ENCODE data around the gene CCDC27. TPM values are rescaled to one million over a fixed set of nuclear protein-coding genes. Genes with fewer than 3 reads are reported as not detected.

Gene CCDC27
- total and polyA plus RNA-seq, 2 of the 13 experiments (the other 11 are each of a cell fraction or from before 2014, with no cell fraction given), result not detected

DNA sequence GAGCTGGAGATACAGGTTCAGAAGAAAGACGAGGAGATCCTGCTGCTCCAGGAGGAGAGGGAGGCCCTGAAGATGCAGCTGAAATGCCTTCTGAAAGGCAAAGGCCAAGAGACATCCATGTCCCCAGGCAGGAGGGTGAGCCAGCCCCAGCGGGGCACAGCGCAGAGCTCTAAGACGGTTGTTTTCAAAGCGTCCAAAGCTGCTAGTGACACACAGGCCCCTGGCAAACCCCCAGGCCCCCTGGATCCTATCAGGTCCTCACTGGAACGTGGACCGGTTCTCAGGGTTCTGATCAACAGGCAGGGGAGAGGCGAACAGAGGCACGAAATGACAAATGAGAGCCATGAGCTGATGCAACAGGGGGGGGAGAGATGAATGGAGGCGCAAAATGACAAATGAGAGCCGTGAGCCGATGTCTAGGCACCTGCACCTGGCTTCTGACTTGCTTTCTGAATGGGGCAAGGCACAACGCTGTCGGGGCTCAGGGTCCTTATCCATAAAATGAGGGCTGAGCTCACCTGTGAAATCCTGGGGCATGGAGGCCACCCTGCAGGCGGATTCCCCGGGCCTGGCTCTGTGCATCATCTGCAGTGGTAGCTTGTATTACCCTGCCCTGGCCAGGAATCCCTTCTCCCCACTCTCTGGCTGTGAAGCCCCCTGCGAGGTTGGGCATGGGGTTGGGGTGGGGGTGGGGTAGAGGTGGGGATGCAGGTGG lies 9.2 kb downstream of the CCDC27 start:
- CTCF ChIA-PET (ENCODE audit: low intra/inter-chr PET ratio, low total read pairs), result no interaction called here
- FAIRE-seq, result no peak

DNA sequence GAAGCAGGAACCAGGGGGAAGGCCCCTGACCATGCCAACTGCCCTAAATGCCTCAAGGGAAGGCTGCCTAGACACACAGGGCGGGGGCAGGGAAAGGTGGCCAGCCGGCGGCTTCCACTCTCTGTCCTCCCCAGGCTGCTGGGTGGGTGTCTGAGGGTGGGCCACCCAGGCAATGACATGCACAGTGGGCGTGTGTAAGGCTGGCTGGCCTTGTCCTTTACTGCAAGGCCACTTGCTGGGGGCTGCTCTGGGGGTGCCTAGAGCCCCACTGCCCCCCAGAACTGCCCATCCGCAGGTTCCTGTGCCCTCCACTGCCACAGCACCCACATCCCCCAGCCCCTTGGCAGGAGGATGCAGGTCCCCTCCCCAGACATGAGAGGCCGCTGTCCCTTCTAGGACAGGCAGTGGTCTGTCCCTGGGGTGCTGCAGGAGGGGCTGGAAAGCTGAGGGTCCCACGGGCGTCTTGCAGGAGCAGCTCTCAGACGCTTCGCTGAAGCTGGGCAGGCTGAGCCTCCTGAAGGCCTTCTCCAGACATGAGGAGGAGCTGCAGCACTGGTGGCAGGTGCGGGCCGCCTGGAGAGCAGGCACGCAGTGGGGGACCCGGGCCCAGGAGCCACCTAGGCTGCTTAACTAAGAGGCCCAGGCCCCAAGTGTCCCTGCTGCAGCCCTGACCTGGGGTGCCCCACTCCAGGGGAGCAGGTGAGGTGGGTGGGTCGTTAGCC lies 10.1 kb downstream of the CCDC27 start:
- TF ChIP-seq ZNF574 (CRISPR knock-in tag; IDR thresholded peaks at IDR 0.05) (no peak), TARDBP (CRISPR knock-in tag; IDR thresholded peaks at IDR 0.05) (no peak), ZSCAN9 (CRISPR knock-in tag; IDR thresholded peaks at IDR 0.05; ENCODE audit: borderline replicate concordance) (no peak)
- TF ChIP-seq, protein P1, sequence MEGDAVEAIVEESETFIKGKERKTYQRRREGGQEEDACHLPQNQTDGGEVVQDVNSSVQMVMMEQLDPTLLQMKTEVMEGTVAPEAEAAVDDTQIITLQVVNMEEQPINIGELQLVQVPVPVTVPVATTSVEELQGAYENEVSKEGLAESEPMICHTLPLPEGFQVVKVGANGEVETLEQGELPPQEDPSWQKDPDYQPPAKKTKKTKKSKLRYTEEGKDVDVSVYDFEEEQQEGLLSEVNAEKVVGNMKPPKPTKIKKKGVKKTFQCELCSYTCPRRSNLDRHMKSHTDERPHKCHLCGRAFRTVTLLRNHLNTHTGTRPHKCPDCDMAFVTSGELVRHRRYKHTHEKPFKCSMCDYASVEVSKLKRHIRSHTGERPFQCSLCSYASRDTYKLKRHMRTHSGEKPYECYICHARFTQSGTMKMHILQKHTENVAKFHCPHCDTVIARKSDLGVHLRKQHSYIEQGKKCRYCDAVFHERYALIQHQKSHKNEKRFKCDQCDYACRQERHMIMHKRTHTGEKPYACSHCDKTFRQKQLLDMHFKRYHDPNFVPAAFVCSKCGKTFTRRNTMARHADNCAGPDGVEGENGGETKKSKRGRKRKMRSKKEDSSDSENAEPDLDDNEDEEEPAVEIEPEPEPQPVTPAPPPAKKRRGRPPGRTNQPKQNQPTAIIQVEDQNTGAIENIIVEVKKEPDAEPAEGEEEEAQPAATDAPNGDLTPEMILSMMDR (CRISPR knock-in tag; IDR thresholded peaks at IDR 0.05), result 0 out of 2 replicates have a peak, but pooled peaks have one; percentile 10
- TF ChIP-seq, protein P2, sequence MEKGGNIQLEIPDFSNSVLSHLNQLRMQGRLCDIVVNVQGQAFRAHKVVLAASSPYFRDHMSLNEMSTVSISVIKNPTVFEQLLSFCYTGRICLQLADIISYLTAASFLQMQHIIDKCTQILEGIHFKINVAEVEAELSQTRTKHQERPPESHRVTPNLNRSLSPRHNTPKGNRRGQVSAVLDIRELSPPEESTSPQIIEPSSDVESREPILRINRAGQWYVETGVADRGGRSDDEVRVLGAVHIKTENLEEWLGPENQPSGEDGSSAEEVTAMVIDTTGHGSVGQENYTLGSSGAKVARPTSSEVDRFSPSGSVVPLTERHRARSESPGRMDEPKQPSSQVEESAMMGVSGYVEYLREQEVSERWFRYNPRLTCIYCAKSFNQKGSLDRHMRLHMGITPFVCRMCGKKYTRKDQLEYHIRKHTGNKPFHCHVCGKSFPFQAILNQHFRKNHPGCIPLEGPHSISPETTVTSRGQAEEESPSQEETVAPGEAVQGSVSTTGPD (CRISPR knock-in tag; IDR thresholded peaks at IDR 0.05), result no peak
- H3K27ac ChIP-seq (ENCODE audit: extremely low read length, insufficient read depth, low read length), result no peak overlapping the region
- no CpG with 5 or more reads among the region's 15 CpGs for WGBS (ENCODE audit: low lambda C conversion rate)
- DNase-seq (ENCODE audit: low spot score) (no peak), ATAC-seq (peak; percentile 46), FAIRE-seq (no peak)
- BruUV-seq (replicated peaks), result no TSS peak
- H3K79me2 ChIP-seq (ENCODE audit: insufficient read depth, low read length), result no peaks in the 10 kb centered on the region
- intact Hi-C loops (cut with micrococcal nuclease; ENCODE audit: unreplicated experiment) (no loop called here), in situ Hi-C loops (cut with HindIII; ENCODE audit: extremely low pct_ligation_motif_present, low pct_unique_long_range_greater_than_20kb) (no loop called here)
- no peaks in the 10 kb centered on the region for H3K36me3 ChIP-seq (replicated peaks in 1 of 2; ENCODE audit: control insufficient read depth in 1 of 2, insufficient read depth in 2 of 2, low read length in 2 of 2)
- ChIA-PET CTCF (ENCODE audit: low intra/inter-chr PET ratio, low total read pairs) (no interaction called here), POLR2A (no interaction called here)
- peaks cover 7% of the 10 kb centered on the region for H3K4me1 ChIP-seq (ENCODE audit: insufficient read depth, low read length)
- H3K27me3 ChIP-seq (ENCODE audit: control insufficient read depth in 1 of 2, insufficient read depth in 2 of 2, low read length in 2 of 2), result peaks cover 7 to 67% of the 10 kb centered on the region in 2 experiments; a peak in 4 of 5 replicates
- no peak overlapping the region for H3K4me3 ChIP-seq (replicated peaks in 1 of 3; ENCODE audit: insufficient read depth in 1 of 3, low read depth in 2 of 3, low read length in 3 of 3)
- no peak overlapping the region for H3K4me2 ChIP-seq (ENCODE audit: low read depth, low read length)
- no peak overlapping the region for H3K9ac ChIP-seq (ENCODE audit: insufficient read depth, low read depth, low read length)
- no peak overlapping the region for H2AFZ ChIP-seq (ENCODE audit: low read length)
- H3K9me3 ChIP-seq (ENCODE audit: low read length), result no peaks in the 10 kb centered on the region
- H4K20me1 ChIP-seq (ENCODE audit: insufficient read depth, low read length), result no peaks in the 10 kb centered on the region

More for the DNA sequence above, 9.2 kb downstream of the CCDC27 start:
- DNase-seq (ENCODE audit: low spot score), result no peak
- WGBS (ENCODE audit: low lambda C conversion rate), result 15% methylated on average over 9 of the region's 17 CpGs
- Histone ChIP-seq H3K36me3 (replicated peaks in 1 of 2; ENCODE audit: control insufficient read depth in 1 of 2, insufficient read depth in 2 of 2, low read length in 2 of 2) (no peaks in the 10 kb centered on the region), H4K20me1 (ENCODE audit: insufficient read depth, low read length) (no peaks in the 10 kb centered on the region), H3K4me1 (ENCODE audit: insufficient read depth, low read length) (peaks cover 5% of the 10 kb centered on the region), H3K27ac (ENCODE audit: extremely low read length, insufficient read depth, low read length) (no peak overlapping the region), H3K4me3 (replicated peaks in 1 of 3; ENCODE audit: insufficient read depth in 1 of 3, low read depth in 2 of 3, low read length in 3 of 3) (no peak overlapping the region), H3K9ac (ENCODE audit: insufficient read depth, low read depth, low read length) (no peak overlapping the region), H3K79me2 (ENCODE audit: insufficient read depth, low read length) (no peaks in the 10 kb centered on the region), H3K27me3 (ENCODE audit: control insufficient read depth in 1 of 2, insufficient read depth in 2 of 2, low read length in 2 of 2) (peaks cover 7 to 72% of the 10 kb centered on the region in 2 experiments; a peak in 4 of 5 replicates), H3K9me3 (ENCODE audit: low read length) (no peaks in the 10 kb centered on the region), H3K4me2 (ENCODE audit: low read depth, low read length) (no peak overlapping the region), H2AFZ (ENCODE audit: low read length) (no peak overlapping the region)
- no peak for TF ChIP-seq HDAC6 (IDR thresholded peaks at IDR 0.05; ENCODE audit: low read depth, low read length)
- TF ChIP-seq RORA (CRISPR knock-in tag; IDR thresholded peaks at IDR 0.05), result no peak
- no peak for TF ChIP-seq XRCC5 (optimal IDR thresholded peaks at IDR 0.05; ENCODE audit: low read length)
- no peak for TF ChIP-seq CREBL2 (CRISPR knock-in tag; IDR thresholded peaks at IDR 0.05; ENCODE audit: borderline replicate concordance)
- TF ChIP-seq ZNF460 (CRISPR knock-in tag; IDR thresholded peaks at IDR 0.05; ENCODE audit: borderline replicate concordance), result no peak
- TF ChIP-seq ZNF496 (CRISPR knock-in tag; IDR thresholded peaks at IDR 0.05; ENCODE audit: insufficient replicate concordance), result no peak
- TF ChIP-seq KDM5A (IDR thresholded peaks at IDR 0.05; ENCODE audit: borderline replicate concordance, low read length), result no peak
- no peak for TF ChIP-seq CENPX (CRISPR knock-in tag; IDR thresholded peaks at IDR 0.05)
- POLR2A ChIA-PET, result interaction anchor here (1.1 kb wide), 1 partner anchor 10 kb away, joined by 4 read pairs; no protein-coding TSS in a partner anchor
- intact Hi-C loops (cut with micrococcal nuclease; ENCODE audit: unreplicated experiment) (no loop called here), in situ Hi-C loops (cut with HindIII; ENCODE audit: extremely low pct_ligation_motif_present, low pct_unique_long_range_greater_than_20kb) (no loop called here)
- no TSS peak for BruUV-seq (replicated peaks)
- ATAC-seq, result no peak
